Kidney (tissue), 14 donors: Measurements from ENCODE around the gene RBAK. TPM values are rescaled to one million over a fixed set of nuclear protein-coding genes. Genes with fewer than 3 reads are reported as not detected.
"Not testable (repeated sequence)": the region's sequence is repeated elsewhere in the genome, so short reads cannot be mapped to it uniquely, and the experiment has no call there.

ENCODE experiments used
- DNase-seq, 5 donors: peaks; one replicate each; pipeline ENCODE4 v3.0.0-alpha.2; 2013 to 2020
- FAIRE-seq: peaks from 2 replicates; lab custom pipeline; 2012; peaks lifted over from hg19 to GRCh38; lab: Jason Lieb, UNC
- H3K27ac ChIP-seq, 2 donors: one replicate each; pipeline ENCODE4 v1.7.0; 2013; ENCODE audit warnings: low read depth in 2 of 2, low read length in 2 of 2, inconsistent platforms in 1 of 2
- H3K27me3 ChIP-seq: one replicate; pipeline ENCODE4 v1.7.1; 2013; ENCODE audit warnings: low read length, inconsistent platforms; ENCODE audit not compliant: control insufficient read depth, insufficient read depth
- H3K36me3 ChIP-seq, 3 donors: one replicate each; pipeline versions ENCODE4 v1.7.0 to v1.7.1; 2013; ENCODE audit warnings: low read length in 3 of 3, control low read depth in 1 of 3, inconsistent platforms in 1 of 3; ENCODE audit not compliant: insufficient read depth in 3 of 3, control insufficient read depth in 2 of 3
- H3K4me1 ChIP-seq, 3 donors: one replicate each; pipeline versions ENCODE4 v1.7.0 to v1.7.1; 2013; ENCODE audit warnings: low read length in 3 of 3, inconsistent platforms in 1 of 3, low read depth in 1 of 3; ENCODE audit not compliant: control insufficient read depth in 2 of 3, insufficient read depth in 2 of 3
- H3K4me3 ChIP-seq, 3 donors: one replicate each; pipeline versions ENCODE4 v1.7.0 to v1.8.1; 2013; ENCODE audit warnings: low read length in 3 of 3, control low read depth in 1 of 3, inconsistent platforms in 1 of 3
- H3K9ac ChIP-seq, 3 donors: one replicate each; pipeline versions ENCODE4 v1.7.0 to v1.7.1; 2013; ENCODE audit warnings: low read length in 3 of 3, control low read depth in 1 of 3, inconsistent platforms in 1 of 3
- H3K9me3 ChIP-seq, 3 donors: one replicate each; pipeline versions ENCODE4 v1.7.0 to v1.7.1; 2013; ENCODE audit warnings: low read length in 3 of 3, control low read depth in 1 of 3, inconsistent platforms in 1 of 3; ENCODE audit not compliant: control insufficient read depth in 2 of 3, insufficient read depth in 1 of 3
- intact Hi-C: fragments of 100-400 bp; cut with DNase I; formaldehyde crosslinking; loops from one replicate; pipeline ENCODE4 v1.11.1; 2022
- polyA plus RNA-seq: library from polyadenylated mRNA; stranded (reverse); fragments of 350-450 nt; fragmentation: Illumina TruSeq; extraction: RNeasy Lipid Tissue Mini Kit (QIAGEN cat#74804); gene quantifications from one replicate; pipeline ENCODE4 v1.2.3, GENCODE V29; 2014; ENCODE audit warnings: low read depth, low replicate concordance; ENCODE audit not compliant: insufficient read depth
- total RNA-seq: library from RNA; stranded (reverse); fragmentation: NEBNext Ultra II Directional; extraction: Animal tissue kit (Norgen Biotek cat#: 25700); gene quantifications from one replicate; pipeline ENCODE4 v1.2.1, GENCODE V29; 2021
- TF ChIP-seq, protein P1 (sequence below): IDR thresholded peaks from 3 replicates; pipeline ENCODE4 v1.5.1; 2012; ENCODE audit warnings: mild to moderate bottlenecking, moderate library complexity, borderline replicate concordance; ENCODE audit not compliant: insufficient read depth; ENCODE audit errors: extremely low read depth
- donor health status: control.
- donor health status: control.
- donor health status: control.
- donor health status: control.
- donor health status: control.
- donor health status: DM: yes; HTN: yes; CAD: no.
- donor health status: Normal renal cell carcinoma (clear cell type).

RBAK gene
- total and polyA plus RNA-seq, 2 donors from 2014 or later, result 3.2 to 14.1 TPM

DNA sequence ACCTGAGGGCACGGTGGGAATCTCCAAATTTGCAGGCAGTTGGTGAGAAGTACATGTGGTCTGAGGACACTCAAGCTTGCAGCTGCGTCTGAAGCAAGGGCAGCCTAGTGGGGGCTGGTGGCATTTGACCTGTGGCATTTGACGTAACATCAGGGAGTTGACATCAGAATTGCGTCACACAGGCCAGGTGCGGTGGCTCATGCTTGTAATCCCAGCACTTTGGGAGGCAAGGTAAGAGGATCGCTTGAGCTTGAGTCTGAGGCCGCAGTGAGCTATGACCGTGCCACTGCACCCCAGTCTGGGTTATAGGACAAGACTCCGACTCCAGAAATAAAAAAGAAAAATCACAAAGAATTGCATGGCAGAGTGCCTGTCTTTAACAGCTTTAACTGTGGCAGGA lies 25.6 kb upstream of the RBAK start:
- intact Hi-C loops, result no loop called here
- Histone ChIP-seq H3K36me3 (no peaks in the 10 kb centered on the region), H3K27ac (no peak overlapping the region), H3K4me3 (no peak overlapping the region), H3K9ac (no peak overlapping the region), H3K4me1 (no peaks in the 10 kb centered on the region), H3K9me3 (no peaks in the 10 kb centered on the region), H3K27me3 (no peaks in the 10 kb centered on the region)
- TF ChIP-seq, protein P1, sequence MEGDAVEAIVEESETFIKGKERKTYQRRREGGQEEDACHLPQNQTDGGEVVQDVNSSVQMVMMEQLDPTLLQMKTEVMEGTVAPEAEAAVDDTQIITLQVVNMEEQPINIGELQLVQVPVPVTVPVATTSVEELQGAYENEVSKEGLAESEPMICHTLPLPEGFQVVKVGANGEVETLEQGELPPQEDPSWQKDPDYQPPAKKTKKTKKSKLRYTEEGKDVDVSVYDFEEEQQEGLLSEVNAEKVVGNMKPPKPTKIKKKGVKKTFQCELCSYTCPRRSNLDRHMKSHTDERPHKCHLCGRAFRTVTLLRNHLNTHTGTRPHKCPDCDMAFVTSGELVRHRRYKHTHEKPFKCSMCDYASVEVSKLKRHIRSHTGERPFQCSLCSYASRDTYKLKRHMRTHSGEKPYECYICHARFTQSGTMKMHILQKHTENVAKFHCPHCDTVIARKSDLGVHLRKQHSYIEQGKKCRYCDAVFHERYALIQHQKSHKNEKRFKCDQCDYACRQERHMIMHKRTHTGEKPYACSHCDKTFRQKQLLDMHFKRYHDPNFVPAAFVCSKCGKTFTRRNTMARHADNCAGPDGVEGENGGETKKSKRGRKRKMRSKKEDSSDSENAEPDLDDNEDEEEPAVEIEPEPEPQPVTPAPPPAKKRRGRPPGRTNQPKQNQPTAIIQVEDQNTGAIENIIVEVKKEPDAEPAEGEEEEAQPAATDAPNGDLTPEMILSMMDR, result no peak
- no peak for DNase-seq
- no peak for FAIRE-seq

DNA sequence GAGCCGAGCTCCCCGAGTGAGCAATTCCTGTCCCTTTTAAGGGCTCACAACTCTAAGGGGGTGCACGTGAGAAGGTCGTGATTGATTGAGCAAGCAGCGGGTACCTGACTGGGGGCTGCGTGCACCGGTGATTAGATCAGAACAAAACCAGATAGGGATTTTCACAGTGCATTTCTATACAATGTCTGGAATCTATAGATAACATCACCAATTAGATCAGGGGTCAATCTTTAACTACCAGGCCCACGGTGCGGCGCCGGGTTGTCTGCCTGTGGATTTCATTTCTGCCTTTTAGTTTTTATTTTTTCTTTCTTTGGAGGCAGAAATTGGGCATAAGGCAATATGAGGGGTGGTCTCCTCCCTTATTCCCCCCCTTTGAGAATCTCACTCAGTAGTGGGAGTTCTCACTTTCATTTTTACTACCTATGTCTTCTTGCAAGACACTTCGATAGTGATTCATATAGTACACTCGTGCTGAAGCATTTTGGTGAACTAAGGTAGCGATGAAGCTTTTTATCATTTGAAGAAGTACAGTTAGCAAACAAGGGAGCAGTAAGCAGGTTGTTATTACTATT lies 24.6 kb upstream of the RBAK start:
- H3K27ac ChIP-seq, DNase-seq, FAIRE-seq: not testable (repeated sequence)

GRCh38 chr7:5023626-5024025 lies 22.0 kb upstream of the RBAK start:
- H3K27ac ChIP-seq, H3K4me3 ChIP-seq, H3K27me3 ChIP-seq, H3K36me3 ChIP-seq, FAIRE-seq, H3K9me3 ChIP-seq, H3K9ac ChIP-seq, intact Hi-C loops, H3K4me1 ChIP-seq, DNase-seq: not testable (repeated sequence)

More for the DNA sequence above, 24.6 kb upstream of the RBAK start:
- H3K36me3 ChIP-seq, H3K9me3 ChIP-seq, intact Hi-C loops, H3K9ac ChIP-seq, H3K27me3 ChIP-seq, H3K4me3 ChIP-seq, H3K4me1 ChIP-seq: not testable (repeated sequence)

DNA sequence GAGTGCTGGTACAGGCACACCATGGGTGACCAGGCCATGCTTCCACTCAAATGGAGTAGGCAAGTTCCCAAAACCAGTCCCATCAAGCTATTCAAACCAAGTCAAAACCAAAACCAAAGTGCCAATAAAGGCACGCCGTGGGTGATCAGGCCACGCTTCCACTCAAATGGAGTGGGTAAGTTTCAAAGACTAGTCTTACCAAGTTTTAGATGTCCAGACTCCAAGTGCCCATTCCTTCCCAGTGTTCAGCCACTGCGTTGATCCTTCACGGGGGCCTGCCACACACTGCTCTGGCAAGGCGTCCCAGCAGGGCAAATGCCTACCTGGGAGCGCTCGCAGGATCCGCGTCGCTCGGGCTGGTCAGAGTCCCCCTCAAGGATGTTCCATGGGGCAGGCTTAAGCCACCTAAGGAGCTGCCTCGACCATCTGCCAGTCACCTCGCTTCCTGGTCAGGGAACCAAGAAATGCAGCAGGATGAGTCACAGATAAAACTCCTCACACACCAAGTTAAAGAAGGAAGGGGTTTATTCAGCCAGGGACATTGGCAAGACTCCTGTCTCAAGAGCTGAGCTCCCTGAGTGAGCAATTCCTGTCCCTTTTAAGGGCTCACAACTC lies 17.8 kb upstream of the RBAK start:
- intact Hi-C loops, DNase-seq, H3K36me3 ChIP-seq, H3K9me3 ChIP-seq, H3K9ac ChIP-seq, H3K4me3 ChIP-seq, FAIRE-seq, H3K27me3 ChIP-seq, H3K27ac ChIP-seq, H3K4me1 ChIP-seq: not testable (repeated sequence)

GRCh38 chr7:5033186-5033585 lies 12.5 kb upstream of the RBAK start:
- H3K9me3 ChIP-seq, H3K27ac ChIP-seq, H3K9ac ChIP-seq, H3K36me3 ChIP-seq, intact Hi-C loops, H3K27me3 ChIP-seq, FAIRE-seq, H3K4me1 ChIP-seq, H3K4me3 ChIP-seq, DNase-seq: not testable (repeated sequence)
